GM18909 (cell line): ENCODE results near the gene ZC3H18.
A peak's percentile ranks its signal among the peaks of the same experiment; 100 is the strongest.

Experiments
- ATAC-seq: cut with Tn5 transposase; IDR thresholded peaks from one replicate; pipeline ENCODE4 v1.9.1; 2021; ENCODE audit warnings: mild to moderate bottlenecking; ENCODE audit not compliant: unreplicated experiment, poor library complexity

ZC3H18 gene

DNA sequence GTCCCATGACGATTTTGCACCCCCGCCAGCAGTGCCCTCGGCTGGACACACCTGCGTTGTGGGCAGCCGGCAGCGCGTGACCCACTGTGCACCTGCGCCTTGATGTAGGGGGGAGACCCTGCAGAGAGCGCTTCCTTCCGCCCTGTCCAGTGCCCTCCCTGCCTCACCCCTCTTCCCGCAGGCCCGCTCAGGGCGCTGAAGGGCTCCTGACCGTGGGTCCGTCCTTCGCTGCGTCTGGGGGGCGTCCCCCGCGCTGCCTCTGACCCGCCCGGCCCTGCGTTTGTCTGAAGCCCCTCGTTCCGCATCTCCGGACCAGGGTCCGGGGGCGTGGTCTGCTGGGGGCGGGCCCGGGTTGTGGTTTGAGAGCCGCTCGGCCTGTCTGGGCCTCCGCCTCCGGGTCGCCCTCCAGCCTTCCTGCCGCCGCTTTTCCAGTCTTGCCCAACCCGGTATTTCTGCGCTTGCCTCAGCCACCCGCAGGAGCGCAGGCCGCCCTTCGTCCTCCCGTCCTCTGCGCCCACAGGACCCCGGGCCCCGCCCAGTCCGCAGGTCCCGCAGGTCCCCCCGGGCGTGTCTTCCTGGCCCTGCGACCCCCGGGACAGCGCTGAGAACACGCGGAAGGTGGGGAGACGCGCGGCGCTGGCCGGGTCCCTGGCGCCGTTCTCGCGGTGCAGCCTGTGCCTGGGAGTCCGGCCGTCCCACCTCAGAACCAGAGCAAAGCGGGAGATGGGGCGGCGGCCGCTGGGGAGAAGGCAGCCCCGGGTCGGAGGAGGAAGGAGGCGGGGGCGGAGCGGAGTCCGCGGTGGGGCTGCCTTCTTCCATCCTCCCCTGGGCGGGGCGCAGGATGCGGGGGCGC, 64.2 kb downstream of the ZC3H18 start:
- ATAC-seq: peak; percentile 60

- ATAC-seq: no peak
These were observed 64.9 kb downstream of the ZC3H18 start for GRCh38 chr16:88634994-88635670.

DNA sequence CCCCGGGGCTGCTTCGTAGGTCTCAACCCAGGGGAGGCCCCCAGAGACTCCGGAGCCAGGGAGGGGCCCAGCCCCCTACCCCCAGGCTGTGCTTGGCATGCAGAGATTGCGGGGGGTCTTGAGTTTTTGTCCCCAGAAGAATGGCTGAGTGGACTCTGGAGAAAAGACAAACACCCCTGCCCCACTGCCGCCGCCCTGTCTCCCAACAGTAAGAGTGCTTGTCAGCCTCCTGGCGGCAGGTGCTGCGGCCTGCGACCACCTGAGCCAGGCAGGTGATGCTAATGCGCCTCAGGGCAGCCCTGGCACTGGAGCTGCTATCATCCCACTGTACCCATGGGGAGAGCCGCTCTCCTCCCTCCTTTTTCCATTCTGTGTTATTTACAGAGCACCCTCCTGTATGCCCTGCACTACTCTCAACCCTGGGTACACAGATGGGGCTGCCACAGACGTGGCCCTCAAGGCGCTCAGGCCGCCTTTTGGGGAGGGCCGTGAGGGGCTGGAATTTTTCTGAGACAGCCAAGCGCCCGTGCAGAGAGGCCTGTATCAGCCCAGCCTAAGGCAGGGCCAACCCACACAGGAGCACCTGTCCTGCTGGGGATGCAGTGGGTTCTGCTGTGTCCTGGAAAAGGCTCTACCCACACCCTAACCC, 65.6 kb downstream of the ZC3H18 start:
- no peak for ATAC-seq

- ATAC-seq: no peak
These were observed 66.5 kb downstream of the ZC3H18 start for GRCh38 chr16:88636488-88637265.

DNA sequence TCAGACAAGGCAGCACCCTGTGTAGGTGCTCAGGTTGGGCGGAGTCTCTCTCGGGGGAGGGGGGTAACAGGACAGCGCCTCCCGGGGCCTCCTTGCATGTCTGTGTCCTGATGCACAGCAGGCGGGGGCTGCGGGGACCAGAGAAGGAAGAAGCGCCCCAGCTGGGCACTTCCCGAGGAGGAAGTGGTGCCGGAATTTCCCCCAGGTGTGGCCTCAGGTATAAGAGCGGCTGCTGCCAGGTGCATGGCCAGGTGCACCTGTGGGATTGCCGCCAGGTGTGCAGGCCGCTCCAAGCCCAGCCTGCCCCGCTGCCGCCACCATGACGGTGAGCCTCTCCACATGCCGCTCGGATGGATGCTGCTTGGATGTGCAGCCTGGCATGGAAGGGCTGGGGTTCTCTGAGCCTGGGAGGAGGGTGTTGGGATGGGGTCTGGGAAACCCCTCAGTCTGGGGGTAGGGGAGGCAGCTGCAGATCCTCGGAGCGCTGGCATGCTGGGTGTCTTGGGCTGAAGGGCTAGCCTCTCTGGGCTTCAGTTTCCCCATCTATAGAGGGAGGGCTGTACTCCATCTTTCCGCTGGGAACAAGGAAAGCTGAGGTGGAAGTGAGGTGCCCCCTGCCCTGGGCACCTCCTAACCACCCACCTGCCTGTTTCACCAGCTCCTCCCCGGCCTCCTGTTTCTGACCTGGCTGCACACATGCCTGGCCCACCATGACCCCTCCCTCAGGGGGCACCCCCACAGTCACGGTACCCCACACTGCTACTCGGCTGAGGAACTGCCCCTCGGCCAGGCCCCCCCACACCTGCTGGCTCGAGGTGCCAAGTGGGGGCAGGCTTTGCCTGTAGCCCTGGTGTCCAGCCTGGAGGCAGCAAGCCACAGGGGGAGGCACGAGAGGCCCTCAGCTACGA, 68.4 kb downstream of the ZC3H18 start, which contains the start of gene IL17C:
Gene IL17C (plus strand): TSS at position 250 of the 908 bp plus-strand sequence. CDS start 70 bp downstream, at position 320.
- no peak for ATAC-seq

GRCh38 chr16:88639231-88640038, 69.2 kb downstream of the ZC3H18 start:
- ATAC-seq: no peak

DNA sequence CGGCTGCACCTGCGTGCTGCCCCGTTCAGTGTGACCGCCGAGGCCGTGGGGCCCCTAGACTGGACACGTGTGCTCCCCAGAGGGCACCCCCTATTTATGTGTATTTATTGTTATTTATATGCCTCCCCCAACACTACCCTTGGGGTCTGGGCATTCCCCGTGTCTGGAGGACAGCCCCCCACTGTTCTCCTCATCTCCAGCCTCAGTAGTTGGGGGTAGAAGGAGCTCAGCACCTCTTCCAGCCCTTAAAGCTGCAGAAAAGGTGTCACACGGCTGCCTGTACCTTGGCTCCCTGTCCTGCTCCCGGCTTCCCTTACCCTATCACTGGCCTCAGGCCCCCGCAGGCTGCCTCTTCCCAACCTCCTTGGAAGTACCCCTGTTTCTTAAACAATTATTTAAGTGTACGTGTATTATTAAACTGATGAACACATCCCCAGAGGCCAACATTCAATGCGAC, 69.9 kb downstream of the ZC3H18 start:
- ATAC-seq: no peak

GRCh38 chr16:88640498-88641247, 70.5 kb downstream of the ZC3H18 start:
- no peak for ATAC-seq

GRCh38 chr16:88642881-88643643, 72.9 kb downstream of the ZC3H18 start:
- ATAC-seq: no peak

DNA sequence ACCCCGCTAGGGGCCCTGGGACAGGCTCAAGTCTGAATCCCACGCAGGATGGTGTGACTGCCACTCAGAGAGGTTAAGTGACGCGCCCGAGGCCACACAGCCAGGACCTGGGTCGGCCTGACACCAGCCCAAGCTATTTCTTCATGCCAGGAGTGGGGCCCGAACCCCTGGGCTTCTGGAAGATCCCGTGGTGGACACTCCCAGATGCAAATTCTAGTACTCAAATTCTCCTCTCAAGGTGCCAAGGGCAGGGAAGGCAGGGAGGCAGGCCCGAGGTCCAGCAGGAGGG, 73.4 kb downstream of the ZC3H18 start:
- no peak for ATAC-seq

DNA sequence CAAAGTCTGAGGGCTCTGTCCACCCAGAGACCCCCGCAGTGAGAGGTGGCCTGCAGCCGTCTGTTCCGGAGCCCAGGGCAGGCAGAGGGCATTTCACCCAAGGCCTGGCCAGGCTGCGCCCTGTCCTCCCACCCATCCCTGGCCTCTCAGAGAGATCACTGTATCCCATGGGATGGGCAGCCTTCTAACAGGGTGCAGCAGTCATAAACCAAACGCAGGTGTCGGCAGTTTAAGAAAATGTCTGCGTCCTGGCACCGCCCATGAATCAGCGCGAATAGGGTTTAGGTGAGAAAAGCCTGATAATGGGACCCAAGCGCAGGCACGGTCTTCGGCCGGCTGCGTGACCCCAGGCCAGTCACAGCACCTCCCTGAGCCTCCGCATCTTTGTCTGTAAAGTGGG, 75.3 kb downstream of the ZC3H18 start:
- no peak for ATAC-seq

DNA sequence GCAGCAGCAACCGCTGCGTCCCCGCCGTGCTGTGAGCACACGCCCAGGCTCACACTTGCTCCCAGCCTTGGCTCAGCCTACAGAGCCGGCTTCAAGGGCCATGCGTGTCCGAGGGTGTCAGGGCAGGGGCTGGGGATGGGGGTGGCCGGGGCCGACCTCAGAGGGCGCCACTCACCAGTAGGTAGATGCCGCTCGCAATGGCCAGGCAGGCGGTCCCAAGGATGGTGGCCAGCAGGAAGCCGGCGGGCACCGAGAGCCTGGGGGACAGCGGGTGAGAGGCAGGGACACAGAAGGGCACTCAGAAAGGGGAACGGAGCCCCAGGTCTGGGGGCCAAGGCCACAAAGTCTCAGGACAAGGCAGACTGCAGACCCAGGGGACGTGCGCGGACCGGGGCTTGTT, 75.7 kb downstream of the ZC3H18 start:
- no peak for ATAC-seq

DNA sequence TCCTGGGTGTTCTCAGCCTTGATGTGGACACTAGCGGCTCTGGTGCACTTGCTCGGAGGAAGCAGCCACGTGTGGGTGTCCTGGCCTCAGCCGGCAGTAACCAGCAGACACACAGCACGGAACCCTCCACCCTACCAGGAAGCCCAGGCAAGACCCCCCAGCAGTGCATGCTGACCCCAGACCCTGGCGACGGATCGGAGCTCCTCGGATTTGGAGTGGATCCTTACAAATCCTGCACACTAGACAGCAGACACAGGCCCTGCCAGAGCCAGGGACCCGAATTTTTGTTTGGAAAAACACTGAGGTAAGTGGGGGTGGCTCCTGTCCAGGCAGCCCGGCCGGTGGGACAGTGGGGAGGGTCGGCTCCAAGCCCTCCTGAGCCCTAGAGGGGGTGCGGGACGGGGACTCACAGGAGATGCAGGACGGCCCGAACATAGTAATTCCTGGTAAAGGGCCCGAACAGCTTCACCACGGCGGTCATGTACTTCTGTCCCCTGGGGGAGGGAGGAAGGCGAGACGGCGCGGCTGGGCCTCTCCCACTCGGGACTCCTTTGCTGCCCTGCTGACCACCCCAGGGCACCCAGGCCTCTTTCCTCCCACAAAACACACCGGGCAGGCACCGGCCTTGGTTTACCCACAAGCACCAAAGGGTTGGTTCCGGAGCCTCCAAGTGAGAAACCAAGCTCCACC, 76.3 kb downstream of the ZC3H18 start:
- ATAC-seq: no peak

DNA sequence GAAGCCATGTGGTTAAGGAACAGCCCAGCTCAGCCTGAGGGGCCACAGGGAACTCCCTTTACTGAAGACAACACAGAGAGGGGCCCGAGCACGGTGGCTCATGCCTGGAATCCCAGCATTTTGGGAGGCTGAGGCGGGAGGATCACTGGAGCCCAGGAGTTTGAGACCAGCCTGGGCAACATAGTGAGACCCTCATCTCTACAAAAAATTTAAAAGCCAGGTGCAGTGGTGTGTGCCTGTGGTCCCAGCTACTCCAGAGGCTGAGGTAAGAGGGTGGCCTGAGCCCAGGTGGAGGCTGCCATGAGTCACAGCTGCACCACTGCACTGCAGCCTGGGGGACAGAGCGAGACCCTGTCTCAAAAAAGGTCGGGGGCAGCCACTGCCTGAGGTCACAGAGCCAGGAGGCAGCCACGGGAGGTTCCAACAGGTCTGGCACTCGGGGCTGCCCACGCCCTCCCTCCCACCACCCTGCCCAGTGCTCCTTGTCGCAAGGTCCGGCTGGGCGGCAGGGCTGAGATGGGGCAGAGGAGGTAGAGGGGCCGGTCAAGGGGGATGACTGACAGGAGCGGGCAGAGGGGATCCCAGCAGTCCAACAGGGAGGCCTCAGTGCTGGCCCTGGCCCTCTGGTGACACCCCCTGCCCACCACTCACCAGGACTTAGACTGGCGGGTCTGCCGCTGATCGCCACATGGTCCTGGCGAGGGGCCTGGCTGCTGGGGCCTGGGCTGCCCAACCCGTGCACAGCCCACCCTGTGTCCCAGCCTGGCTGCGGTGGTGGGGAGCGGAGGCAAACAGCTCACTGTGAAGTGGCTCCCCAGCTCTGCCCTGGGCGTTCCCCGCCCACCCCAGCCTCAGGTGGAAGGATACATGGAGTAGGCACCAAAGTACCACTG, 77.2 kb downstream of the ZC3H18 start:
- no peak for ATAC-seq

GRCh38 chr16:88649195-88649923, 79.2 kb downstream of the ZC3H18 start:
- no peak for ATAC-seq
